ENCODE measurements around the gene SLX4IP.
"Not testable (repeated sequence)": the region's sequence is repeated elsewhere in the genome, so short reads cannot be mapped to it uniquely, and the experiment has no call there.

SLX4IP gene

DNA sequence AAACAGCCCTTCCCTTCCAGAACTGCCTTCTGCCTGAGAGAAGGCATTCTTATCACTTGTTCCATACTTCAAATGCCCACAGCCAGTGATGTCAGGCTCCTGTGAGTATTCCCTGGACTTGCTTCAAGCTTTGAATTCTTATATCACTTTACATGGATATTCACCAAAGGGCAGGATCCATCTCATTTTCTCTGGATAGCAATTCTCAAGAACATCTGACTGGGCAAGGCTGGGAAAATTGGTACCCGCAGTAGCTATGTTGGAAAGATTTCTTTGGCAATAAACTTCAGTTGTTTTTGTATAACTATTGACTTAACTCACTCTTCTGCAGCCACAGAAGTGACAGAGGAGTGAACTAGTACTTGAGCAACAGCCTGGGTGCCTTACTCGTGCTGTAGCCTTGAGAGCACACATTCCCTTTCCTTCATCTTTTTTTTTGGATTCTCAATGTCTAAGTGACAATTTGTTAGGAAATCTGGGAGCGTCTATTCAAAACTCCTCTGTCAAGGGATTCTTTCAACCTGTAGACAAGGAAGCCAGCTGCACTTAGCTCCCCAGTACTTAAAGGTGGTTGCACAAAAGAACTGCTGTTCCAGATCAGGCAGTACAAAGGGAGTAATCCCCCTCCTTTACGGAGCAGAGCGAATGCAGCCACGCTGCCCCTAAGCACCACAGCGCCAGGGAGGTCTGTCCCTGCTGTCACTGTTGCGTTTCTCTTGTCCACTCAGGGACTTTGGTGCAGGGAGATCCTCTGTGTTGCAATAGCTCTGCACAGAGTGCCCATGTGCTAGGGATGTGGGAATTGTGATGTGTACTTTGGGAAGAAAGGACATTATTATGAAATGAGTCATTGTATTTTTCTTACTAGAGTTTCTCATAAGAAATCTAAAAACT, 169.1 kb downstream of the SLX4IP start:
- peak; percentile 40 for DNase-seq (ENCODE audit: low spot score)

DNA sequence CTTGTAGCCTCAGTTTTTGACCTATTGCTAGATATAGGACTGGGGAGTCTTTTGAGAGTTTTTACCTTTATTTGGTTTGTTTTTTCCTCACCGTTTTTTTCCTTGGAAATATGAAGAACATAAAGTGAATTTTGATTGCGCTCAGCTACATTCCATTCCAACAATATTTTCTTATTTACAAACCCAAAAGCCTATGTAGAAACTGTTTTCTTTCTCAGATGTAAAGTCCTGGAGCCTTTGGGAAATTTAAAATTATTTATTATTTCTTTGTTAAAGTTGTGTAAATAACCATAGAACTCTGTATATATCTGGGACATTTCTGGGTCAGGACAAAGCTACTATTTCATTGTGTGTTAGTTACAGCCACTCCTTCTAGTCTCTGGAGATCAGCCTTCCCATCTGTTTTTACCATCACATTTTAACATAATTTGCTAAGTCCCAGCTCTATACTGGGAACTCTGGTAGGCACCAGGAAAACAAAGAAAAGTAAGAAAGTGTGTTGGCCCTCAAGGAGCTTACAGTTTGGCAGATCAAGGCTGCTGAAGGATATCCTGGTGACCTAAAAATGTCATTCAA, 169.8 kb downstream of the SLX4IP start:
- no peak for DNase-seq (ENCODE audit: low spot score)

DNA sequence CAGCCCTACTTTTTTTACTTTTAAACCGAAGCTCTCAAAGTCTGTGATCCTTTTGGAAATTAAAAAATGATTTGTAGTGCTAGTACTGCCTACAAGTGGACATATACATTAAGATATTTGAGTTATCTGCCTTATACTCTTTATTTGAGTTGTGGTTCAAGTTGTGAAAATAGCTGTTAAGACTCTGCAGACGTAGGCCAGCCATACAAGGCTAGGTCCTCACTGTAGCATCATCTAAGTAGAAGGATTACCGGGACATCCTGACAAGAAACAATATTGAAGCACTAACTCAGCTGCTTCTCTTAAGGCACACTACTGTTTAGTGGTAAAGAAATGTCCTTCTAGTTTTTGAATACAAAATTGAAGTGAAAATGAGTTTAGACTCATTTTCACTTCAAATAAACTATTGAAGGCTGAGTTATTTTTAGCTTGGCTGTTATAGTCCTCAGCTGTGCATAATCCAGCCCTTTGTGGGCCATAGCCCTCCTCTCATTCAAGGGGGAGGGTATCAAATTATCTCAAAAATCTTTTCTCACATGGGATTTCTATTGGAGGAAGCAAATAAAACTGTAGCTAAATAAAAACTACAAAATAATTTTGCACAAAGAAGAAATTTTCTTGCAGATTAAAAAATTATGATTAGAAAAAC, 170.6 kb downstream of the SLX4IP start:
- peak; percentile 35 for DNase-seq (ENCODE audit: low spot score)

DNA sequence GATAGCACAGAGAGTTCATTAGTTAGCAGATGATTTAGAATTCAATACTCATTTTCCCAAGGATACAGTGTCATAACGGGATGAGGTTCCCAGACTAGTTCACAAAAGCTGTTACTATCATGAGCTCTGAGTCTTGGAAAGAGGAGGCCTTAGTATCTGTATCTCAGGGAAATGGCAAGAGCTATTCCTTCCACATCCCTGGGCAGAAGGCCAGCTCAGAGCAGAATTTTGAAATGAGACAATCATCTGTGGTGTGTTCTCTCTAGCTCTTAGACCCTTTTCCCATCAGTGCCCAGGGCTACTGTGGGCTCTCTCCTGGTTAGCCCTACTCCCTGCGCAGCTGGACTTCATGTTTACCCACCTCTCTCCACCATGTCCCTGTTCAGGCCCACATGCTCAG, 174.2 kb downstream of the SLX4IP start:
- no peak for DNase-seq (ENCODE audit: low spot score)

DNA sequence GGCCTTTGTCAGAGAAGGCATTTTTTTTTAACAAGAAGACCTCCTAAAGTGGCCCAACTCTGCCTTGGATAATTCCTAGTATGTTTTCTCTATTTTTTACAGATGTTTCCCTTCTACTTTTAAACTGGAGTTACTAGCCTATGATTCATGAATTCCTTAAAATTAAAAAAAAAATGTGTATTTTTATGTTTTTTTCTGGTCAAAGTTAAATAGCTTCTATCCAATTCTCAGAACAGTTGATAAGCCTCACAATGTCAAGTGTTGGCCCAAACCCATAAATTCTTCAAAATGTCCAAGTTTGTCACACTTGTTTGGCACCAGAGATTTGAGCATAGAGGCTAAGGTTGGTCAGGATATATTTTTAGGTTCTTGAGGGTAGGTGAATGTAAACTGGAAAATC, 174.7 kb downstream of the SLX4IP start:
- no peak for DNase-seq (ENCODE audit: low spot score)

DNA sequence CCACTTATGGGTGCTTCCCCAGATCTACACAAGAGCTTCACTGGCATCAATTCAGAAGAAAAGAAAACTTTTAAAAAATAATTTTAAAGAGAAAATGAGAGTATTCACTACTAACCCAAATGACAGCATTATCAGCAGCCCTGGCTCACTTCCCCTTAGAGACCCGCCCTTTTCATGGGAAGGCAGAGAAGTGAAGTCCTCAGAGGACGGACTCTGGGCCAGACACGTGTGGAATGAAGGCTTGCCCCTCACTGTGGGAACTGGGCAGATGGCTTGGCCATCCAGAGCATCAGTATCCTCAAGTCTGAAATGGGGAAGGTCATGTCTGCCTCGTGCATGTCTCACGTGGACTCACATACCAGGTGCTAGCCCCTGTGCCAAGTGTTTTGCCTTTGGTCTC, 175.1 kb downstream of the SLX4IP start:
- DNase-seq (ENCODE audit: low spot score) = no peak

DNA sequence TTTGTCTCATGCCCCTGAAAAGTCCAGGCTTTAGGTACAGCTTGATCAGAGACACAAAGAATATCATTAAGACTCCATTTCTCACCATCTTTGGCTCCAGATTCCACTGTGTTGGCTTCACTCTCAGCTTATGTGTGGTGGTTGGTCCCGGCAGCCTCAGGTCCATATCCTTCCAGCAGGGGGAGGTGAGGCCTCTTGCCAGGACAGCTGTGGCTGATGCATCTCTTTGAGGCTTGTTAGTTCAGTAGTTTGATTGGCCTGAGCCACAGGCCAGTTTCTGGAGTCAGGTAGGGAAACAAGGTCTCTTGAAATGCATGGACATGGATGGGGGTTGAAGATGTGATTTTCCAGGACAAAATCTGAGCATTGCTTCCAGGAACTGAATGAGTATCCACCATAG, 176.3 kb downstream of the SLX4IP start:
- DNase-seq (ENCODE audit: low spot score) = peak; percentile 29

DNA sequence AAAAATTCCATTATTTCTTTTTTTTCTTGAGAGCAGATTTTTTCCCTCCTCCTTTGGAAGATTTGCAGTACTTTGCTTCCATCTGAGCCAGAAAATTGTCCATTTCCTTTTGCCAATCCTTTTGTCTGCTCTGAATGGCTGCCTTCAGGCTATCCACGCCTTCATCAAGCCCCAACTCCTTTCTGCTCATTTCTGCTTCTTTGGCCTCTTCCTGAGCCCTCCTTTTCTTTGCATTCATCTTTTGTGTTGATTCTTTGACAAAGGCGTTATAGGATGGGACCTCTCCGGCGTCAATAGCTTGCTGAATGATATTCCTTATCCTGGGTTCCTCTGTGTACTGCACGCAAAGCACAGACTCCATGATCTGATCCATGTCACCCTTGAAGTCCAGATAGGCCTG, 178.3 kb downstream of the SLX4IP start:
- DNase-seq (ENCODE audit: low spot score) = not testable (repeated sequence)

DNA sequence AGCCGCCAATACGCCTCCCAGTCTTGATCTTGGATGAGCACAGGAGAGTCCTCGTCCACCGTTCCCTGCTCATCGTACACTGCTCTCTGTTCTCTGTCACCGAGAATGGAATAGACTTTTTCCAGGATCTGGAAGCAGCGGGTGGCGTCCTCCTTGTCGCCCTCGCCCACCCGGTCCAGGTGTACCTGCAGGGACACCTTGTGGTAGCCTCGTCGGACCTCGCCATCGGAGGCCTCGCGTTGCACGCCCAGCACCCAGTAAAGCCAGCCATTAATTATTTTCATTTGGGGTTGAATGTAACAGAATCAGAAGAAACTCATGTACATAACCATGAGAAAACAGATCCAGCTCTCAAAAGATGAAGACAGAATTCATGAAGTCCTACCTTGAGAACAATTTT, 178.8 kb downstream of the SLX4IP start:
- DNase-seq (ENCODE audit: low spot score) = no peak

DNA sequence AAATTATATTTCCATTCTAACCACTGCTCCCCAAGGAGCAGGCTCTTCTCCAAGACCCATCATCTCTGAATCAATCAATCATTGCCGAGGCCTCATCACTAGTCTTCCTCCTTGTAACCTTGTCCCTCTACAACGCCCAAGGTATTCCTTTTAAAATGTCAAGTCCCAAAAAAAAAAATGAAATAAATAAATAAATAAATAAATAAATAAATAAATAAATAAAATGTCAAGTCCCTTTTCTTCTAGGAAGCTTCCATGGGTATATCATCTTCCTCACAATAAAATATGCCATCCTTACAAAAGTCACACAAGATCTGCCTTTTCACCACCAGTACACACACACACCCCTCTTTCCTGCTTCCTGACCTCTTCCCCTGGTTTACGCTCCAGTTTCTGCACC, 181.1 kb downstream of the SLX4IP start:
- no peak for DNase-seq (ENCODE audit: low spot score)

DNA sequence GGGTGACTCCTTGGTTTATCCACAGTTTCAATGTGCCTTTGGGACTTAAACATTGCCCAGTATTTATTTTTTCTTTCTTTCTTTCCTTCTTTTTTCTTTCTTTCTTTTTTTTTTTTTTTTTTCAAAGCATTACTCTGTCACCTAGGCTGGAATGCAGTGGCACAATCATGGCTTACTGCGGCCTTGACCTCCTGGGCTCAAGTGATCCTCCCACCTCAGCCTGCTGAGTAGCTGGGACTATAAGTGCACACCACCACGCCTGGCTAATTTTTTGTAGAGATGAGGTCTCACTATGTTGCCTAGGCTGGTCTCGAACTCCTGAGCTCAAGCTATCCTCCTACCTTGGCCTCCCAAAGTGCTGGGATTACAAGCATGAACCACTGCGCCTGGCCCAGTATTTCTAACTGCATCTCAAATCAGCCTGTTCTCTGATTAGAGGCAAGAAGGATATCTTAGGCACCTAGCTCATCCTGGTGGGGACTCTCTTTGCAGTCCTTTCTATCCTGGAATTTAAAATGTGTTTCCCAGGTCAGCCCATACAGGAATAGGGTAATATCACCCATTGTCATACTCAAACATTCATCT, 182.5 kb downstream of the SLX4IP start:
- not testable (repeated sequence) for DNase-seq (ENCODE audit: low spot score)

DNA sequence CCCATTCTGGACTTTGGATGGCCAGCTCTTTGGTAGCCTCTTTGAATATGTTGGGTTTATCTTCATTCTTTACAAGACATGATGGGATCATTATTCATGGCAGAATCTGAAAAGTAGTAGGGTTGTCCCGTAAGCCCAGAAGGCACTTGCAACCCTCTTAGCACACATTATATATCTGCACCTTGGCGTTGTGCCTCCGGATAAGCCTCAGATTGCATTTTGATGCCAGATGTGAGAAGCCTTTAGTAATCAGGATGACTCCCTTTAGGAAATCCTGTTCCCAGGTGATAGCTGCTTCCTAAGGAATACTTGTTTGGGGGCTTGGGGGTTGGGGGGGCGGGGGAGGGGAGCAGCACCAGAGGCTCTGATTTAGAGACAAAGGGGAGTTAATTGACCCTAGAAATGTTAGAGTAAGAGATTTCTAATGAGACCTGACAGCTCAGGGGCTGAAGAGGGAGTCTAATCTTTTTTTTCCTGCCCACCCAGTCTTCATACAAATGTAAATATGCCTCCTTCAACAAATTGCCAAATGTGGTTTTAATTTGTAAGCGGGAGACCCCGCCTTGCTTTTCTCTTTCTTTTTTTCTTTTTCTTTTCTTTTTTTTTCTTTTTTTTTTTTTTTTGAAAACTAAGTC, 183.6 kb downstream of the SLX4IP start:
- no peak for DNase-seq (ENCODE audit: low spot score)

DNA sequence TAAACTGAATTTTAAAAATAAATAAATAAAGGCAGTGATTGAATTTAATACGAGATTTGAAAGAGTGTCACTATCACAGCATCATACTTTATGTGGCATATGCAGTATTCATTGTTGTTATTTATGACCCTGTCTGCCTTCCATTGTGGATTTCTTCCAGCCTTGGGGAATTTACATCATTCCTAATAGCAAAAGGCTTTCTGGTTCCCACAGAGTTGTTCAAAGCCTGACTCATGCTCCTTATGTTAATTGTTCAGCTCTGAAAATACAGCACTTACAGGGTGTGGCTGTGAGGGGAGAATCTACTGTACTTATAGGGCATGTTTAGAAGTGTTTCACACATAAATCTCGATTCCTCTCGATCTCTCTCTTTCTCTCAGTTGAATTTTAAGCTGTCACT, 184.3 kb downstream of the SLX4IP start:
- no peak for DNase-seq (ENCODE audit: low spot score)

DNA sequence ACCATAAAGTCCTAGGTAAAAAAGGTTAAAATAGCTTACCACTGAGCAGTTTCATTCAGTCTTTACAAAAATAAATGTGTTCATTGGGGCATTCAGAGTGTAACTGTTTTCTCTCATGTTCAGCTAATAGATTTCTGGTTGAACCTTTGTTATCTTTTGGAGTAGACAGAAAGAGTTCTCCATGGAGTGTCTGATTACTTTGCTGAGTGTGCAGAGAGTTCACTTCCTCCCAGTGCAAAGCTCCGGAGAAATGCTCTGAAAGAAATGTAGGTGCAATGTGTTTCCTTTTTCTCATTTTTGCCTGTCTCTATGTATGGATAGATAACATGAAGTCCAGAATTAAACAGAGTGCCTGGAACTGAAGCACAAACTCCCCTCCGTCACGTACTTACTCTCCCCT, 186.0 kb downstream of the SLX4IP start:
- no peak for DNase-seq (ENCODE audit: low spot score)

DNA sequence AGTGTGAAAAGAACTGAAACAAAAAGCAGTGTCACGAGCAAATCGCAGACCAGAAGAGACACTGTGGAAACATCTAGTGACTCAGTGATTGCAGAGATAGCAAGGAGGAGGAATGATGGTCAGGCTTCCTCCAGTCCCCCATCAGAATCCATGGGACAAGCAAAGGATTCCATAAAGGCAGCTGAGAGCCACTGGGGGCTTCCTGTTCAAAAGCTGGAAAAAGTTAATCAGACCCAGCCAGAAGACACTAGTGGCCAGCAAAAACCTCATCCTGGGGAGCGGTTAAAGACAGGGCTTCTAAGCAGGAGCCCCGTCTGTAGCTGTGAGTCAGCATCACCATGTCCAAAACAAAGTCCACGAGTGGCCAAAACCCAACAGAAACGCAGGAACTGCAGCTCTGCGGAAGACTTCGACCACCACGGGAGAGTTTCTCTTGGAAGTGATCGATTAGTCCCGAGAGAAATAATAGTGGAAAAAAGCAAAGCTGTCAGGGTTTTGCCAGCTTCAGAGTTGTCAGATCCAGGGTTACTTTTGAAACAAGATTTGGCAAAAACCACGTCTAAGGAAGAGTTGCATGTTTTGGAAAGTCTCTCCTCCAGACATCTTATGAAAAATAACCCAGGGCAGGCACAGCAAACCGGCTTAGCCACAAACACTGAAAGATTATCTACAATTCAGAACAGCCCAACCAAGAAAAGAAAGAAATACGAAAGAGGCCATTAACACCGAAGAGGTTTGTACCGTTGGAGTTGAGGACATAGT, 187.7 kb downstream of the SLX4IP start:
- DNase-seq (ENCODE audit: low spot score) = no peak

DNA sequence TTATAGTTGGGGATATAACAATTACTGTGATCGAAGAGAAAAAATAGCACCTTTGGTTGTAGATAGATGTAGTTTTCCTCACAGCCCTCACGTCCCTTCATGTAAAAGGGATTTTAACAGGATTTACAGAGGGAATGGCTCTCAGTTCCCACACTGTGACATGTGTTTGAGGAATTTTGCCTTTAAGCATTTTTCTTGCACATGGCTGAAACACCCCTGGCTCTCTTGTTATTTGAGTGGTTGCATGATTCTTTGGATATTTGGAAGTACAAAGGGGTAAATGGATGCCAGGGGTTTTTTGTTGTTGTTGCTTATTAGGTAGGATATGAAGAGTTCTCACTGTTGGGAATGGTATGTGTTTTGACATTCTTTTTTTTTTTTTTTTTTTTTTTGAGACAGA, 190.5 kb downstream of the SLX4IP start:
- no peak for DNase-seq (ENCODE audit: low spot score)

DNA sequence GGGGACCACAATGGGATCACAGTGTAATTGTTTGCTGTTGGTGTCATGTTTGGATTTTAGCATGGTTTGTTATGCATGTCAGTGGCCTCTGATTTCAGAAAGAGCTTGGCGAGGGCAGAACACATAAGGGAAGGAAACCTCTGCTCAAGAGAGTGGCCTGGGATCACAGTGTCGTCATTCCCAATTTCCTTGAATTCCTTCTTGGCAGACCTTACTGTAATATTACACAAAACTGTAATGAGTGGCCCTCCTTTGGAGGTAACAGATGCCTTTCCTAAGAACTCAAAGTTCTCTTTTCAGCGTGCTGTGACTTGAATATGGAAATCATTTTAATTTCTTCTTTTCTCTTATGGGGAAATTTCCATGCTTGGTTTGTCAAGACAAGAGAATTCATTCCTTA, 191.8 kb downstream of the SLX4IP start:
- DNase-seq (ENCODE audit: low spot score) = no peak

DNA sequence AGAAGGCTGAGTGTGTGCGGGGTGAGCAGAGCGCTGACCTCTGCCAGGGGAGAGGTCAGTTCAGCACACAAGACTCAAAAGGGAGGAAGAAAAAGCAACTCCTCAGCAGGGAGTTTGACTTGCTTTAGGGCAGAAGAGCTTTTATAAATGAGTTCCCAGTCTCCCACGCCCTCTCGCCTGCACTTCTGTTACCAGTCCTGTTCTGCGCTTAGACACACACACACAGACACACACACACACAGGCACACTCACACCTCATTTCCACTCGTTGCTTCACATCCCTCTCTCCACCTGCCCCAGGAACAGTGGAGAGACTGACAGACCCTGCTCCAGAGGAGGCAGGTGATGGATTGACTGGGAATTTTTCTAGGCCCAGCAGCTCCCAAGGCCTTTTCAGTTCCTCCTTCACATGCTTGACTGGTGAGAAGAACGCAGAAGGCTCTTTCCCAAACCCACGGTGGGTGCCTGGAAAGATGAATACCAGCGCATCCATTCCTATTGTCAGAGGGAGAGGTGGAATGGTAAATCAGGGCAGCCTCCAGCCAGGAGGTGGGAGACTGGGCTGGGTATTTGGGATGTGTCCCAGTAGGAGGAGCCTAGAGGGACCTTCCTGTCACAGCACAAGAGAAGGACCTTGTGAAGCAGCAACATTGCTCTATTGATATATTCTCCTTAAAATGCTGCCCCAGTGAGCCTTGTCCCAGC, 195.0 kb downstream of the SLX4IP start:
- no peak for DNase-seq (ENCODE audit: low spot score)

DNA sequence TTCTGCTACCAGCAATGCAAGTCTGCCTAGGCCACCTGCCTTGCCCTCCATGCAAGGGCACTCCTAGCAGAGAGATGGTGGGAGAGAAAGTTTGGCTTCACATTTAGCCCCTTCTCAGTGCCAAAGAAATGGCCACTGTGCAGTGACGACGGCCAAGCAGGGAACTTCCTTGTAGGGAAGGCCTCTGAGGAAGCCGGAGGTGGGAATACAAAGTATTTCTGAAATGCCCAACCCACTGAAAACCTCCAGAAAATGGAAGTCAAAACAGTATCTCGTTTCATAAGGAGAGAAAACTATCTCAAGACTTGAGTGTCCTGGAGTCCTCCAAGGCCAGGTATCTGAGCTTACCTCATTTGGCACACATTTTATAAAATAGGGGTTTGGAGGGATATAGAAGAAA, 196.0 kb downstream of the SLX4IP start:
- DNase-seq (ENCODE audit: low spot score) = no peak

DNA sequence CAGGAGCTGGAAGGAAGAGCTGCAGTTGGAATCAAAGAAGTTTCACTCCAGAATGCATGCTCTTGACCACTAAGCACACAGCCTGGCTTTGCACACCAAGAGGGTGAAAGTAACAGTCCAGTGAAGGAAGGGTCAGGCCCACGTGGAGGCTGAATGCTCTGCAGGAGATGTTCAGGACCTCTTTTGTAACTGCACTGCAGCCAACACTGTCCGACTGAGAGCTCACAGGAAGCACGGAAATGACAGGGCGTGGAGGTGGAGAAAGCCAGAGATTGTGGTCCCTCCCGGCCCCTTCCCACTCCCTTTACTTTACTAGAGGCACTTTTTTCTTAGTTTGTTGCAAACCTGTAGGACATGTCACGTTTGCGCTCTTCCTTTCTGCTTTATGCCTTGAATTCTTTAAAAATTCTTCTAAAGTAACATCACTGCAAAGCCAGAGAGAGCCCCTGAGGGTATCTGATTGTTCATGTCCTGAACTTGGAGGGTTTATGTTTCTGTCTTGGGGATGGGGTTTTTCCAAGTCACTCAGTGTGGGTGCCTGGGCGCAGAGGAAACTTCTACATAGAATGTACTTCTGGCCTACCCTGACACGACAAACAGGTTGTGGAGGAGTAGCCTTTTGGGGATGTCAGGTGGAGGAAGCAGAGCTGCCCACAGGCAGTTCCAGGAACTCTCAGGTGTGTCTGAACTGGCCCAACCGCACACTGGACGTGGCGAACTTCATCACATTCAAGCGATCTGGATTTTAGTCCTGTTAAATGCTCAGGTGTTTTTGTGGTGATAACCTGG, 197.8 kb downstream of the SLX4IP start:
- DNase-seq (ENCODE audit: low spot score) = no peak
